Parathyroid adenoma (tissue), 2 donors: ENCODE data around the gene STRA6.

Source experiments
- H2AFZ ChIP-seq: fragments of 300-600 bp; sonication (generic); one replicate; pipeline ENCODE4 v1.7.0; 2017; ENCODE audit warnings: antibody characterized with exemption, mild to moderate bottlenecking
- H3K27ac ChIP-seq: fragments of 300-600 bp; sonication (generic); one replicate; pipeline ENCODE4 v1.7.0; 2017
- H3K27me3 ChIP-seq: fragments of 300-600 bp; sonication (generic); one replicate; pipeline ENCODE4 v1.7.0; 2017; ENCODE audit warnings: low read length; ENCODE audit not compliant: control insufficient read depth, insufficient read depth
- H3K36me3 ChIP-seq: fragments of 300-600 bp; sonication (generic); one replicate; pipeline ENCODE4 v1.7.0; 2017; ENCODE audit warnings: low read length; ENCODE audit not compliant: control insufficient read depth, insufficient read depth
- H3K4me1 ChIP-seq: fragments of 300-600 bp; sonication (generic); one replicate; pipeline ENCODE4 v1.7.0; 2017; ENCODE audit warnings: control low read depth
- H3K4me2 ChIP-seq: fragments of 300-600 bp; sonication (generic); one replicate; pipeline ENCODE4 v1.7.0; 2017; ENCODE audit warnings: low read length
- H3K4me3 ChIP-seq: fragments of 300-600 bp; sonication (generic); one replicate; pipeline ENCODE4 v1.7.0; 2017; ENCODE audit warnings: low read depth, low read length
- H3K79me2 ChIP-seq: fragments of 300-600 bp; sonication (generic); one replicate; pipeline ENCODE4 v1.7.0; 2017; ENCODE audit warnings: control low read depth
- H3K9ac ChIP-seq: fragments of 300-600 bp; sonication (generic); one replicate; pipeline ENCODE4 v1.7.0; 2017; ENCODE audit warnings: mild to moderate bottlenecking
- H3K9me3 ChIP-seq: fragments of 300-600 bp; sonication (generic); one replicate; pipeline ENCODE4 v1.7.0; 2017; ENCODE audit warnings: low read length; ENCODE audit not compliant: control insufficient read depth
- TF ChIP-seq, protein P1 (sequence below): fragments of 300-600 bp; sonication (generic); IDR thresholded peaks from one replicate; pipeline ENCODE4 v1.7.0; 2017; ENCODE audit warnings: antibody characterized with exemption, mild to moderate bottlenecking
- donor health status: primary hyperparathyroidism.

The STRA6 gene, protein sequence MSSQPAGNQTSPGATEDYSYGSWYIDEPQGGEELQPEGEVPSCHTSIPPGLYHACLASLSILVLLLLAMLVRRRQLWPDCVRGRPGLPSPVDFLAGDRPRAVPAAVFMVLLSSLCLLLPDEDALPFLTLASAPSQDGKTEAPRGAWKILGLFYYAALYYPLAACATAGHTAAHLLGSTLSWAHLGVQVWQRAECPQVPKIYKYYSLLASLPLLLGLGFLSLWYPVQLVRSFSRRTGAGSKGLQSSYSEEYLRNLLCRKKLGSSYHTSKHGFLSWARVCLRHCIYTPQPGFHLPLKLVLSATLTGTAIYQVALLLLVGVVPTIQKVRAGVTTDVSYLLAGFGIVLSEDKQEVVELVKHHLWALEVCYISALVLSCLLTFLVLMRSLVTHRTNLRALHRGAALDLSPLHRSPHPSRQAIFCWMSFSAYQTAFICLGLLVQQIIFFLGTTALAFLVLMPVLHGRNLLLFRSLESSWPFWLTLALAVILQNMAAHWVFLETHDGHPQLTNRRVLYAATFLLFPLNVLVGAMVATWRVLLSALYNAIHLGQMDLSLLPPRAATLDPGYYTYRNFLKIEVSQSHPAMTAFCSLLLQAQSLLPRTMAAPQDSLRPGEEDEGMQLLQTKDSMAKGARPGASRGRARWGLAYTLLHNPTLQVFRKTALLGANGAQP

DNA sequence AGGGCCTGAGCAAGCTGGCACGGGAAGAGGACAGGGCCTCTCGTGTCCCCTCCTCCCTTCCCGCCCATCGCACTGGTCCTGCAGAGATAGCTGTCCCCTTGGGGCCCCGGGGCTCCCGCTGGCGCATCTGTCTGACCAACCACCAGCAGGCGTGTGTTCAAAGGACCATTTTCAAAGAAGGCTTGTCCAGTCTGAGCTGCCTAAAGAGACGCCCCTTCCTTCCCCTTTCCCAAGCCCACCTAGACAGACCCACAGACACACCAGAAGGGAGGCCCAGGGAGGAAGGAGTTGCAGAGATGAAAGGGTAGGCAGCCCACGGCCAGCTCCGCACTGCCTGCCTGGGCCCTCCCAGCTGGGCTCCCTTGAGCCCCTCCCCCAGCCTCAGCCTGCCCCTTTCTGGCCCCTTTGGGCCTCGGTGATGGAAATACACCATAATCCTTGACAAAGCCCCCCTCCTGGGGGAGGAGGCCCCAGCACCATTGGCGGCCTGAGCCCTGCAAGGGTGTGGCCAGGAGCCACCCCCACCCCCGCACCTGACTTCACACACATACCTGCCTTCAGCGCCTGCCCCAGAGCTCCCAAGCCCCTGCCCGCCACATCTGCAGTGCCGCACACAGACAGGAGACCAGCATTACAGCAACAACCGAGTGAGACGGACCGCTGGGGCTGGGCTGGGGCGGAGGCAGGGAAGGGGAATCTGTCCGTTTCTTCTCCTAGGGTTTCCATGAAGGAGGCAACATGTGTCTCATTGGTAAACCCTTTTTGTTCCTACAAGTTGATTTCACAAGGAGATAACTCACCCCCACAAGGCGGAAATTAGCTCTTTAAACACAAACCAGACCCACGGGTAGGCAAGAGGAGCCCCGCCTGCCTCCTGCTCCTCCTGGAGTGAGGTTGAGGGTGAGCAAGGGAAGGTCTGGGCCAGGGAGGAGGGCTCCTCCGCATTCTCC lies at the start of gene STRA6:
STRA6 (minus strand) TSS at position 336 of the 950 bp plus-strand sequence. CDS start 520 bp downstream, outside the sequence.
- H3K36me3 ChIP-seq: no peaks in the 10 kb centered on the region
- no peaks in the 10 kb centered on the region for H3K27me3 ChIP-seq
- H3K9ac ChIP-seq: no peak within 1 kb of the TSS
- H3K79me2 ChIP-seq: no peaks in the 10 kb centered on the region
- H3K4me2 ChIP-seq: no peak within 1 kb of the TSS
- no peaks in the 10 kb centered on the region for H3K9me3 ChIP-seq
- H3K4me1 ChIP-seq: peaks cover 7% of the 10 kb centered on the region
- H3K4me3 ChIP-seq: no peak within 1 kb of the TSS
- TF ChIP-seq, protein P1, sequence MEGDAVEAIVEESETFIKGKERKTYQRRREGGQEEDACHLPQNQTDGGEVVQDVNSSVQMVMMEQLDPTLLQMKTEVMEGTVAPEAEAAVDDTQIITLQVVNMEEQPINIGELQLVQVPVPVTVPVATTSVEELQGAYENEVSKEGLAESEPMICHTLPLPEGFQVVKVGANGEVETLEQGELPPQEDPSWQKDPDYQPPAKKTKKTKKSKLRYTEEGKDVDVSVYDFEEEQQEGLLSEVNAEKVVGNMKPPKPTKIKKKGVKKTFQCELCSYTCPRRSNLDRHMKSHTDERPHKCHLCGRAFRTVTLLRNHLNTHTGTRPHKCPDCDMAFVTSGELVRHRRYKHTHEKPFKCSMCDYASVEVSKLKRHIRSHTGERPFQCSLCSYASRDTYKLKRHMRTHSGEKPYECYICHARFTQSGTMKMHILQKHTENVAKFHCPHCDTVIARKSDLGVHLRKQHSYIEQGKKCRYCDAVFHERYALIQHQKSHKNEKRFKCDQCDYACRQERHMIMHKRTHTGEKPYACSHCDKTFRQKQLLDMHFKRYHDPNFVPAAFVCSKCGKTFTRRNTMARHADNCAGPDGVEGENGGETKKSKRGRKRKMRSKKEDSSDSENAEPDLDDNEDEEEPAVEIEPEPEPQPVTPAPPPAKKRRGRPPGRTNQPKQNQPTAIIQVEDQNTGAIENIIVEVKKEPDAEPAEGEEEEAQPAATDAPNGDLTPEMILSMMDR: no peak
- no peak within 1 kb of the TSS for H3K27ac ChIP-seq
- H2AFZ ChIP-seq: no peak within 1 kb of the TSS

DNA sequence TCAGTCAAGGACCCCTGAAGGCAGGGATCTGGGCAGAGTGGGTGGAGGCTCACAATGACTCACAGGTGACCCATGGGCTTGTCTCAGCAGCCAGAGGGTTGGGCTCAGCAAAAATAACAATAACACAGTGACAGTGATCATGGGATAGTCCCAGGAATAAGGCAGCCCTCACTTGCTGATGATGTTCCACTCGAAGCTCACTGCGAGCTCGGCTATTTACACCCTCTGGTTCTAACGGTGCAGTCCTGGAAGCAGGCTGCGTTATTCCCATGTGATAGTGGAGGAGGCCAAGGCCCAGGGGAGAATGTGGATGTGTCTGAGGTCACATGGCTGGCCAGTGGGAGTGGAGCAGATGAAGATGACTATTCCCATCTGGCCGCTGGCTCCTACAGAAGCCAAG lies 49.7 kb upstream of the STRA6 start:
- Histone ChIP-seq H3K4me3 (no peak overlapping the region), H3K79me2 (no peaks in the 10 kb centered on the region), H3K4me2 (no peak overlapping the region), H3K9me3 (no peaks in the 10 kb centered on the region), H3K27me3 (no peaks in the 10 kb centered on the region), H3K4me1 (no peaks in the 10 kb centered on the region), H3K27ac (no peak overlapping the region), H3K36me3 (no peaks in the 10 kb centered on the region), H3K9ac (no peak overlapping the region), H2AFZ (no peak overlapping the region)
- TF ChIP-seq, protein P1: no peak

DNA sequence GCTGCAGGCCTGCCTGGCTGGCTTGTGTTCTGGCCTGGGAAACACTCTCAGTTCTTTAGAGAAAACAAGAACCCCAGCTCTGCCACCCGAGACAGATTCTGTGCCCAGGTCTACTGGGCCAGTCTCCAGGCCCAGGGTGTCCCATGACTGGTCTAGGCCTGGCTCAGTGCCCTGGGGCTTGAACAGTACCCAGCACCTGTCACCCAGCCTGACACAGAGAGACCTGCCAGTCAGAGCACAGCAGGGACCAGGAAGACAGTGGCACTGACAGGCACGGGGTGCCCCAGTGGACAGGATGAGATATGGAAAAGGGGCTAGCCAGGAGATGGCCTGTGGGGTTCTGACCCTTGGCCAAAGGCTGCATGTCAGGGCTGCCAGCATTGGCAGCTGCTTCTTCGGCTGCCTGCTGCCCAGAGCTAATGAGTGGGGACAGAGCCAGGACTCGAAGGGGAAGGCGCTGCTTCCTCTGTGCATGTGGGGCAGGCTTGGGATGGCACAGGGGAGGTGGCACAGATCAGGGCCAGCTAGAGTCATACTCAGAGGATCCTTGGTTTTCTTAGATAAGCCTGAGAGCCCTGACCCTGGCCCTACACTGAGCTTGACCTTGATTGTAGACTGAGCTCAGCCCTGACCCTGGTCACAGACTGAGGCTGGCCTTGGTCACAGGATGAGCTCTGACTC lies 48.7 kb upstream of the STRA6 start:
- TF ChIP-seq, protein P1: no peak
- Histone ChIP-seq H2AFZ (no peak overlapping the region), H3K27ac (no peak overlapping the region), H3K4me2 (no peak overlapping the region), H3K4me1 (no peaks in the 10 kb centered on the region), H3K36me3 (no peaks in the 10 kb centered on the region), H3K79me2 (no peaks in the 10 kb centered on the region), H3K4me3 (no peak overlapping the region), H3K9me3 (no peaks in the 10 kb centered on the region), H3K27me3 (no peaks in the 10 kb centered on the region), H3K9ac (no peak overlapping the region)

DNA sequence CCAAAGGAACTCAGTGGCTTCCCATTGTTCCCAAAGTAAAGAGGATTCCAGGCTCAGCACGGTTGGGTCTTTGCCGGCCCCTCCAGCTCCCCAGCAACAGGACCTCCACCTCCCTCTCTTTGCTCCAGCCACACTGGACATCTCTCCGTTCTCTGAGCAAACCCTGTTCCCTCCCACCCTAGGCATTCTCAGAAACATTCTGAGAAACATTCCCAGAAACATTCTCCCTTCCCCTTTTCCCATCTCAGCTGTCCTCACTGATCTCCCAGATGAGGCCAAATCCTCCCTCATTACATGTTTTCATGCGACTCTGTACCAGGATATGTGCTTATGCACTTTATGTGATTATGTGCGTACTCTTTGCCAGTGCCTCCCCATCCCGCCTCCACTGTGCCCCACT lies 47.7 kb upstream of the STRA6 start:
- TF ChIP-seq, protein P1: no peak
- no peak overlapping the region for H3K27ac ChIP-seq

More for the DNA sequence above, 47.7 kb upstream of the STRA6 start:
- H2AFZ ChIP-seq: no peak overlapping the region
- no peaks in the 10 kb centered on the region for H3K9me3 ChIP-seq
- no peaks in the 10 kb centered on the region for H3K36me3 ChIP-seq
- no peaks in the 10 kb centered on the region for H3K4me1 ChIP-seq
- H3K4me3 ChIP-seq: no peak overlapping the region
- no peak overlapping the region for H3K4me2 ChIP-seq
- no peaks in the 10 kb centered on the region for H3K27me3 ChIP-seq
- no peak overlapping the region for H3K9ac ChIP-seq
- H3K79me2 ChIP-seq: no peaks in the 10 kb centered on the region
